B cell (primary cell): Measurements from ENCODE around the gene LRIT3. TPM values are rescaled to one million over a fixed set of nuclear protein-coding genes. Genes with fewer than 3 reads are reported as not detected.

ENCODE experiments used
- ATAC-seq: fragments of 200-7000 bp; cut with Tn5 transposase; one replicate; pipeline ENCODE4 v1.10.0; 2021; ENCODE audit warnings: low read depth, mild to moderate bottlenecking, moderate number of reproducible peaks, moderate library complexity
- CTCF ChIA-PET: fragments of 350-600 bp; sonication (Branson Sonifier 250); formaldehyde crosslinking; loops from one replicate; lab custom pipeline; 2021; ENCODE audit warnings: antibody characterized with exemption, inconsistent platforms; lab: Charles Lee
- POLR2A ChIA-PET: fragments of 350-600 bp; sonication (Branson Sonifier 250); formaldehyde crosslinking; loops from one replicate; lab custom pipeline; 2021; ENCODE audit warnings: antibody characterized with exemption; lab: Charles Lee
- DNase-seq: peaks from one replicate; pipeline ENCODE4 v3.0.0; 2013
- H2AFZ ChIP-seq: 2 replicates; pipeline ENCODE4 v1.6.1; 2012; ENCODE audit warnings: mild to moderate bottlenecking, low read depth, low read length; ENCODE audit not compliant: insufficient read depth, poor library complexity, severe bottlenecking
- H3K27ac ChIP-seq, 2 donors: 1 replicate in 1 of 2; 2 replicates in 1 of 2; pipeline ENCODE4 v1.5.1; 2012 to 2013; ENCODE audit warnings: low read length in 2 of 2, mild to moderate bottlenecking in 2 of 2, moderate library complexity in 1 of 2
- H3K27me3 ChIP-seq, 4 experiments: fragments of 200-600 bp in 1 of 4; sonication (generic) in 1 of 4; replicated peaks in 1 of 4; 1 replicate in 2 of 4; 2 replicates in 2 of 4; pipeline versions ENCODE4 v1.6.1 to v1.7.0; 2013 to 2016; ENCODE audit warnings: low read length in 3 of 4, mild to moderate bottlenecking in 2 of 4, mixed read lengths in 1 of 4, moderate library complexity in 1 of 4; ENCODE audit not compliant: insufficient read depth in 4 of 4, control insufficient read depth in 3 of 4; ENCODE audit errors: control extremely low read depth in 1 of 4
- H3K36me3 ChIP-seq, 2 experiments: replicated peaks in 1 of 2; 1 replicate in 1 of 2; 2 replicates in 1 of 2; pipeline versions ENCODE4 v1.6.1 to v1.7.1; 2013; ENCODE audit warnings: low read length in 1 of 2; ENCODE audit not compliant: insufficient read depth in 2 of 2, control insufficient read depth in 1 of 2; ENCODE audit errors: control extremely low read depth in 1 of 2, extremely low read depth in 1 of 2
- H3K4me1 ChIP-seq, 2 donors: fragments of 200-600 bp in 1 of 2; sonication (generic) in 1 of 2; 1 replicate in 1 of 2; 2 replicates in 1 of 2; pipeline versions ENCODE4 v1.5.1 to v1.6.1; 2013 to 2017; ENCODE audit warnings: low read length in 2 of 2; ENCODE audit not compliant: control insufficient read depth in 2 of 2, insufficient read depth in 2 of 2
- H3K4me2 ChIP-seq: replicated peaks from 2 replicates; pipeline ENCODE3; 2012; ENCODE audit warnings: mild to moderate bottlenecking, low read depth, low read length; ENCODE audit not compliant: poor library complexity, severe bottlenecking
- H3K4me3 ChIP-seq, 5 experiments: fragments of 200-600 bp in 1 of 5; sonication (generic) in 1 of 5; 1 replicate in 3 of 5; 2 replicates in 2 of 5; pipeline versions ENCODE4 v1.5.1 to v1.7.0; 2011 to 2016; ENCODE audit warnings: low read length in 4 of 5, mild to moderate bottlenecking in 4 of 5, low read depth in 2 of 5, control low read depth in 1 of 5, moderate library complexity in 1 of 5; ENCODE audit not compliant: insufficient read depth in 1 of 5; ENCODE audit errors: control extremely low read depth in 1 of 5, extremely low read depth in 1 of 5
- H3K79me2 ChIP-seq: fragments of 200-600 bp; sonication (generic); one replicate; pipeline ENCODE4 v1.6.0; 2016; ENCODE audit warnings: low read length; ENCODE audit not compliant: control insufficient read depth, insufficient read depth
- H3K9ac ChIP-seq: fragments of 200-600 bp; sonication (generic); 2 replicates; pipeline ENCODE4 v1.6.1; 2017; ENCODE audit warnings: mild to moderate bottlenecking, low read length, moderate library complexity
- H3K9me3 ChIP-seq, 3 donors: one replicate each; pipeline versions ENCODE4 v1.6.1 to v1.7.1; 2013; ENCODE audit warnings: low read length in 2 of 3; ENCODE audit not compliant: control insufficient read depth in 2 of 3, insufficient read depth in 1 of 3; ENCODE audit errors: control extremely low read depth in 1 of 3
- H4K20me1 ChIP-seq: 2 replicates; pipeline ENCODE4 v1.6.0; 2012; ENCODE audit warnings: mild to moderate bottlenecking, low read length; ENCODE audit not compliant: insufficient read depth, control insufficient read depth, poor library complexity, severe bottlenecking
- H3K27ac Mint-ChIP-seq: one replicate; pipeline ENCODE4 v1.8.0; 2021; ENCODE audit warnings: mixed read lengths
- H3K27me3 Mint-ChIP-seq: one replicate; pipeline ENCODE4 v1.8.0; 2021; ENCODE audit warnings: mixed read lengths
- H3K4me1 Mint-ChIP-seq: one replicate; pipeline ENCODE4 v1.8.0; 2021; ENCODE audit warnings: mixed read lengths
- H3K4me3 Mint-ChIP-seq: one replicate; pipeline ENCODE4 v1.8.0; 2021; ENCODE audit warnings: mixed read lengths
- H3K9me3 Mint-ChIP-seq: one replicate; pipeline ENCODE4 v1.8.0; 2022; ENCODE audit warnings: mixed read lengths; ENCODE audit not compliant: insufficient read depth
- EZH2 ChIP-seq: IDR thresholded peaks from 2 replicates; pipeline ENCODE4 v1.6.1; 2012; ENCODE audit warnings: borderline replicate concordance, low read depth, mild to moderate bottlenecking, moderate library complexity, low read length; ENCODE audit not compliant: insufficient read depth, poor library complexity, severe bottlenecking
- WGBS: methylation state at CpG from one replicate; pipeline ENCODE4 v1.1.5; 2013; ENCODE audit warnings: missing lambda C conversion rate; ENCODE audit not compliant: insufficient coverage; 5-methylcytosine and 5-hydroxymethylcytosine counted together
- intact Hi-C: fragments of 100-400 bp; cut with micrococcal nuclease; formaldehyde crosslinking; loops from one replicate; pipeline ENCODE4 v1.10.0; 2022
- polyA plus RNA-seq: library from polyadenylated mRNA; depleted of rRNA; stranded (reverse); fragments of >200 nt; gene quantifications from 2 replicates; pipeline ENCODE4 v1.2.3, GENCODE V29; 2012
- total RNA-seq, 2 donors: library from RNA; stranded (reverse); fragments of 120-200 nt in 1 of 2; gene quantifications; 1 replicate in 1 of 2; 2 replicates in 1 of 2; pipeline versions ENCODE4 v1.2.3 to v1.2.4, GENCODE V29; 2013 to 2022
- TF ChIP-seq, protein P1 (sequence below): fragments of 200-600 bp; IDR thresholded peaks from one replicate; pipeline ENCODE4 v1.8.0; 2022; ENCODE audit warnings: antibody characterized with exemption, mild to moderate bottlenecking

LRIT3 gene
- total and polyA plus RNA-seq, 2 donors (not counting 1 experiment from before 2014, with no cell fraction given): 0.21 to 0.32 TPM

DNA sequence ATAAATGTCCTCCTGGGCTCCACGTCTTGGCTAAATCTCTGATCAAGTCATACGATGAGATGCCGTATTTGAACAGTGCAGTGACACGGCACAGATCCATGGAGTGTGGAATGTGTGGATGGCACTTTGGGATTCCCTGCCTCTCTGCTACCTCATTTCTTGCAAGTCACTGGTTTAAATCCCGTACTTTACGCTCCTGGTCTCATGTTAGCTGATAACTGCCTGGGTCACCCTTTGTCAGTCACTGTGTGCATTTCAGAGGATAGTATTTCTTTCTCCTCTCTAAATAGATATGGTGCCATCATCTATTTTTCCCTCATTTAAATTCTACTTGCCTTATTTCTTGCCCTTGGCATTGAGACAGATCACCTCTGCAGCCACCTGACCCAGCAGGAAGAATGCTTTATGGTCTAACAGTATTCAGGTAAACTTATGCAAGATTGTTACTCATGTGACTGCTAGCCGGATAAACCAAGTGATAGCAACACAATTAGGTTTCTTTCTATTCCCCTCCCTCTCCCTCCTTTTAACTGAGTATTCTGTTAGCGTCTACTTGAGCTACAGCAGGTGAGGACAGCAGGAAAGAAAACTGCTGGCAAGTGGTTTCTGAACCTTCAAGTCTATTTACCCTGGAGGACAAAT, 67.6 kb downstream of the LRIT3 start:
- H3K9ac ChIP-seq: no peak overlapping the region
- WGBS: 96% methylated on average over 4 of the region's 8 CpGs
- Mint-ChIP-seq H3K4me3 (no peak overlapping the region), H3K27ac (no peak overlapping the region), H3K9me3 (no peaks in the 10 kb centered on the region), H3K4me1 (no peaks in the 10 kb centered on the region), H3K27me3 (peaks cover 33% of the 10 kb centered on the region)
- intact Hi-C loops: no loop called here
- no peaks in the 10 kb centered on the region for H3K36me3 ChIP-seq
- H3K4me3 ChIP-seq: no peak overlapping the region
- no peak overlapping the region for H3K27ac ChIP-seq
- H3K4me2 ChIP-seq: no peak overlapping the region
- DNase-seq: no peak
- ChIA-PET POLR2A (no interaction called here), CTCF (no interaction called here)
- H2AFZ ChIP-seq: no peak overlapping the region
- no peaks in the 10 kb centered on the region for H3K4me1 ChIP-seq
- no peaks in the 10 kb centered on the region for H3K79me2 ChIP-seq
- no peak for TF ChIP-seq EZH2
- TF ChIP-seq, protein P1, sequence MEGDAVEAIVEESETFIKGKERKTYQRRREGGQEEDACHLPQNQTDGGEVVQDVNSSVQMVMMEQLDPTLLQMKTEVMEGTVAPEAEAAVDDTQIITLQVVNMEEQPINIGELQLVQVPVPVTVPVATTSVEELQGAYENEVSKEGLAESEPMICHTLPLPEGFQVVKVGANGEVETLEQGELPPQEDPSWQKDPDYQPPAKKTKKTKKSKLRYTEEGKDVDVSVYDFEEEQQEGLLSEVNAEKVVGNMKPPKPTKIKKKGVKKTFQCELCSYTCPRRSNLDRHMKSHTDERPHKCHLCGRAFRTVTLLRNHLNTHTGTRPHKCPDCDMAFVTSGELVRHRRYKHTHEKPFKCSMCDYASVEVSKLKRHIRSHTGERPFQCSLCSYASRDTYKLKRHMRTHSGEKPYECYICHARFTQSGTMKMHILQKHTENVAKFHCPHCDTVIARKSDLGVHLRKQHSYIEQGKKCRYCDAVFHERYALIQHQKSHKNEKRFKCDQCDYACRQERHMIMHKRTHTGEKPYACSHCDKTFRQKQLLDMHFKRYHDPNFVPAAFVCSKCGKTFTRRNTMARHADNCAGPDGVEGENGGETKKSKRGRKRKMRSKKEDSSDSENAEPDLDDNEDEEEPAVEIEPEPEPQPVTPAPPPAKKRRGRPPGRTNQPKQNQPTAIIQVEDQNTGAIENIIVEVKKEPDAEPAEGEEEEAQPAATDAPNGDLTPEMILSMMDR: no peak
- H4K20me1 ChIP-seq: no peaks in the 10 kb centered on the region
- ATAC-seq: no peak
- H3K27me3 ChIP-seq: peaks cover 0 to 5% (median 2%) of the 10 kb centered on the region in 4 experiments
- H3K9me3 ChIP-seq: no peaks in the 10 kb centered on the region

DNA sequence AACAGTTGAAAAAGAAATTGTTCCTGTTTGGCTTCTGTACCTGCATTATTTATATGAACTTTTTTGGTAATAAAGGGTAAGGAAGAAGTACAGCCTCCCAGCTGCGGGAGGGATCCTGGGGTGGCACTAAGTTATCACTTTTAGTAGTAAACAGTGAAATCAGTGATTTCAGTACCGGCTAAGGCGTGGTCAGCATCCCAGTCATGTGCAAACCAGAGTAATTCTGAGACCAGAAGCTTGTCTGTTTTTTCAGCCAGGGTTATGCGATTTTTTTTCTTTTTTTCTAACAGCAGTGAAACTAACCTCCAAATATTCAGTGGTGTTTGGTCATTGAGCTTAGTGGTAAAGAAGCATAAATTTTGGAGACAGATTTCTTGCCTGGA, 68.1 kb downstream of the LRIT3 start:
- DNase-seq: no peak
- no peaks in the 10 kb centered on the region for H3K9me3 Mint-ChIP-seq
- intact Hi-C loops: no loop called here
- no peak for TF ChIP-seq EZH2
- TF ChIP-seq, protein P1: no peak
- H3K4me1 ChIP-seq: no peaks in the 10 kb centered on the region
- no peak overlapping the region for H3K9ac ChIP-seq
- peaks cover 33% of the 10 kb centered on the region for H3K27me3 Mint-ChIP-seq
- no peak for ATAC-seq
- H3K27me3 ChIP-seq: peaks cover 0 to 5% (median 2%) of the 10 kb centered on the region in 4 experiments
- WGBS: 75% methylated on average over 3 of the region's 4 CpGs
- CTCF ChIA-PET: no interaction called here
- H3K36me3 ChIP-seq: no peaks in the 10 kb centered on the region
- H3K27ac ChIP-seq: no peak overlapping the region
- no peak overlapping the region for H3K27ac Mint-ChIP-seq
- H3K79me2 ChIP-seq: no peaks in the 10 kb centered on the region
- no peaks in the 10 kb centered on the region for H3K9me3 ChIP-seq
- no peak overlapping the region for H3K4me3 ChIP-seq
- no peak overlapping the region for H3K4me2 ChIP-seq
- H3K4me3 Mint-ChIP-seq: no peak overlapping the region
- H3K4me1 Mint-ChIP-seq: no peaks in the 10 kb centered on the region
- no peaks in the 10 kb centered on the region for H4K20me1 ChIP-seq
- POLR2A ChIA-PET: no interaction called here
- no peak overlapping the region for H2AFZ ChIP-seq
